Keratinocyte (primary cell): ENCODE results near the gene CYP4A22.

Source experiments
- EZH2 ChIP-seq: IDR thresholded peaks from one replicate; pipeline ENCODE4 v1.6.1; 2012; ENCODE audit warnings: inconsistent platforms, mild to moderate bottlenecking, low read length, moderate library complexity
- TF ChIP-seq, protein P1 (sequence below), 3 experiments: IDR thresholded peaks in 1 of 3; conservative IDR thresholded peaks in 1 of 3; optimal IDR thresholded peaks in 1 of 3; 2 replicates in 2 of 3; 3 replicates in 1 of 3; pipeline versions ENCODE3 to v1.5.1; 2011; ENCODE audit warnings: low read length in 3 of 3, mild to moderate bottlenecking in 3 of 3, moderate library complexity in 2 of 3, control low read depth in 1 of 3, inconsistent platforms in 1 of 3; ENCODE audit not compliant: insufficient read depth in 2 of 3; ENCODE audit errors: extremely low read depth in 1 of 3

DNA sequence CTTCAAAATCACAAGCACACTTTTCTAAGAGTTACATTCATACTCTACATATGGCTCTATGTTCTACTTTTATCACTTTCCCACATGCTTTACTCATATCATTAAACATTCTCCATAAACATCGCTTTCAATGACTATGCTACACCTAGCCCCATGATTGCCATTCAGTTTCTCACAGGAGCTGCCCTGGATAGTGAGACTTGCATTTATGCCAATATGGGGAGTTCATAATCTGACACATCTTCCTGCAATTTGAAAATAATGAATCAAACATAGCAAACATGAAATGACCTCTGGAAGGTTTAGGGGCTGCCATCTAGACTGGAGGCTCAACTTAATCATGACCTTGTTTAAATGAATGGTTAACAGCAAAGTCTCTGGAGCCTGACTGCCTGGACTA, 9.0 kb upstream of the CYP4A22 start:
- TF ChIP-seq, protein P1, sequence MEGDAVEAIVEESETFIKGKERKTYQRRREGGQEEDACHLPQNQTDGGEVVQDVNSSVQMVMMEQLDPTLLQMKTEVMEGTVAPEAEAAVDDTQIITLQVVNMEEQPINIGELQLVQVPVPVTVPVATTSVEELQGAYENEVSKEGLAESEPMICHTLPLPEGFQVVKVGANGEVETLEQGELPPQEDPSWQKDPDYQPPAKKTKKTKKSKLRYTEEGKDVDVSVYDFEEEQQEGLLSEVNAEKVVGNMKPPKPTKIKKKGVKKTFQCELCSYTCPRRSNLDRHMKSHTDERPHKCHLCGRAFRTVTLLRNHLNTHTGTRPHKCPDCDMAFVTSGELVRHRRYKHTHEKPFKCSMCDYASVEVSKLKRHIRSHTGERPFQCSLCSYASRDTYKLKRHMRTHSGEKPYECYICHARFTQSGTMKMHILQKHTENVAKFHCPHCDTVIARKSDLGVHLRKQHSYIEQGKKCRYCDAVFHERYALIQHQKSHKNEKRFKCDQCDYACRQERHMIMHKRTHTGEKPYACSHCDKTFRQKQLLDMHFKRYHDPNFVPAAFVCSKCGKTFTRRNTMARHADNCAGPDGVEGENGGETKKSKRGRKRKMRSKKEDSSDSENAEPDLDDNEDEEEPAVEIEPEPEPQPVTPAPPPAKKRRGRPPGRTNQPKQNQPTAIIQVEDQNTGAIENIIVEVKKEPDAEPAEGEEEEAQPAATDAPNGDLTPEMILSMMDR (optimal IDR thresholded peaks at IDR 0.05 in 1 of 3, IDR thresholded peaks at IDR 0.05 in 1 of 3, conservative IDR thresholded peaks at IDR 0.05 in 1 of 3; ENCODE audit: extremely low read depth in 1 of 3, insufficient read depth in 2 of 3, low read length in 3 of 3): no peak
- no peak for TF ChIP-seq EZH2
